ENCODE data around the gene PKP2.

Gene PKP2

GRCh38 chr12:32801269-32801980, 95.2 kb downstream of the PKP2 start:
- no peak for DNase-seq

- DNase-seq, result no peak
Measured at GRCh38 chr12:32794281-32794680, 102.3 kb downstream of the PKP2 start.

DNA sequence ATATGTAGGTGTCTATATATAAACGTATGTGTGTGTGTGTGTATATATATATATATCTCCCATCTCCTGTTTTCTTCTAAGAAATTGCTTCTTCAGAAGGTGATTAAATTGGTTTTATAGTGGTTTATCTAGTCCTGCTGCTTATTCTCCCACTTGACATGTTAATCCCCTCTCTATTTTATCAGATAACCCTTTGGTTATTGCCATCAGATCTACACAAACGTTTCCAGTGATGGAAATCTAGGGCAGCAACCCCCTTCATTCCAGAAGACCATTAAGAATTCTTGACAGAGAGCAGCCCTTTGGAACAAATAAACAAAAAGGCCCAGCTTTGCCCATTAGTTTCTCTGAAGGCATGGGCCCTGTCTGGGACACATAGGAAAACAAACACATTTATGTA, 106.7 kb downstream of the PKP2 start:
- DNase-seq, result no peak

GRCh38 chr12:32789446-32789845, 107.1 kb downstream of the PKP2 start:
- no peak for DNase-seq

GRCh38 chr12:32788405-32788804, 108.2 kb downstream of the PKP2 start:
- DNase-seq, result no peak

- DNase-seq, result no peak
Measured at GRCh38 chr12:32785557-32785956, 111.0 kb downstream of the PKP2 start.

GRCh38 chr12:32783029-32783428, 113.5 kb downstream of the PKP2 start:
- DNase-seq, result no peak

GRCh38 chr12:32780071-32780470, 116.5 kb downstream of the PKP2 start:
- DNase-seq, result no peak

DNA sequence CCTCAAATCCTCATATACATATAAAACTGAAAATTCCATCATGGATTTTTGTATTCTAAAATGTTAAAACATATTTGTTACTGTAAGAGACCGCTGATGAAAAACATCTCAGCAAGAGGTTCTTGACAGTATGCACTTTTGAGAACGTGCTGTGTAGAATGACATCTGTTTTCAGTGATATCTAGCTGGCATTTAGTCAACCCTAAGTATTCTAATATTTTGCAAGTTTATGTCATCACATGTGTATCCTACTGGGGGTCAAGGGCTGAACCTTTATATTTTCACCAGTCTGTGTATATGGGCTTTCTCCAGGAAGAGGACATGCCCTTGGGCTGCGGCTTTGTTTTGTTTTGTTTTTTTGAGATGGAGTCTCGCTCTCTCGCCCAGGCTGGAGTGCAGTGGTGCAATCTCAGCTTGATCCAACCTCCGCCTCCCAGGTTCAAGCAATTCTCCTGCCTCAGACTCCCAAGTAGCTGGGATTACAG, 118.8 kb downstream of the PKP2 start:
- DNase-seq, result no peak

GRCh38 chr12:32777159-32777558, 119.4 kb downstream of the PKP2 start:
- DNase-seq, result no peak

- no peak for DNase-seq
Measured at GRCh38 chr12:32776258-32776657, 120.3 kb downstream of the PKP2 start.

DNA sequence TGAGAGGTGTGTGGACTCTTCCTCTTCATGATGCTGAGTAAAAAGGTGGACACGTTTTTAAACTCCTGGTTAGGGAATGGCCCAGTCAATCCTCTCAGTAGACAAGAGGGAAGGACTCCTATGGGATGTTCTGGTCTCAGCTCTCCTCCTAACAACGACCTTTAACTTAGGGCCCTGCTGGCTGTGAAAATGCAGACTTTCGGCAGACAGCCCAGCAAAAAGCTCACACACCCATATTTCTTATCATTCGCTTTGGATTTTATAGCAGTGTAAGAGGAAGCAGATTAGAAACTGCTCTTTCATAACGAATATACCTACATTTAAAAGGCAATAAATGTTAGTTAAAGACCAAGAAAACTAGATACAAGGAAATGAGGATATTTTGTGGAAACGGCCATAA, 122.9 kb downstream of the PKP2 start:
- no peak for DNase-seq

DNA sequence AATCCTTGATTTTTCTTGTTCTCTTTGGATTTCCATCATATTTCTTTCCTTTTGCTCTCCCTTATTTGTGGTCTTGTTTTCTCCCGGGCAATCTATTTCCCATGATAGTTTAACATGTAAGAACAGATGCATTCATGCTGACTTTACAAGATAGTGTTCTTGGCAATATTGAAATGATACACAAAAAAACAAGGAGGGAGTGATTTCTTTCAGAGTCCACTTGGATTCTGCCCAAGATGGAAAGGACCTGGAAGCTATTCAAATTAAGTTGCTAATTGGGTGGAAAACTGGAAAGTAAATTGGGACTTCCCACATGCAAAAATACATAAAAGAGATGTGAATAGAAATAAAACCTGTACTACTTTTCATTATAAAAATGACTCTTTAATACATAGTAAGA, 126.4 kb downstream of the PKP2 start:
- DNase-seq, result no peak

GRCh38 chr12:32768518-32768917, 128.1 kb downstream of the PKP2 start:
- DNase-seq, result no peak

DNA sequence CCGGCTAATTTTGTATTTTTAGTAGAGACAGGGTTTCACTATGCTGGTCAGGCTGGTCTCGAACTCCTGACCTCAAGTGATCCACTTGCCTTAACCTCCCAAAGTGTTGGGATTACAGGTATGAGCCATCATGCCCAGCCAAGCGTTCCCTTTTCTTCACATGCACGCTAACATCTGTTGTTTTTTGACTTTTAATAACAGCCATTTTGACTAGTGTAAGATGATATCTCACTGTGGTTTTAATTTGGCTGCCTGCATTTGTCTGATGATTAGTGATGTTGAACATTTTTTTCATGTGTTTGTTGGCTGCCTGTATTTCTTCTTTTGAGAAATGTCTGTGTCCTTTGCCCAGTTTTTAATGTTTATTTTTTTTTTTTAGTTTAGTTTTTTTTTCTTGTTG, 130.7 kb downstream of the PKP2 start:
- peak; percentile 81 to 86 for DNase-seq

DNA sequence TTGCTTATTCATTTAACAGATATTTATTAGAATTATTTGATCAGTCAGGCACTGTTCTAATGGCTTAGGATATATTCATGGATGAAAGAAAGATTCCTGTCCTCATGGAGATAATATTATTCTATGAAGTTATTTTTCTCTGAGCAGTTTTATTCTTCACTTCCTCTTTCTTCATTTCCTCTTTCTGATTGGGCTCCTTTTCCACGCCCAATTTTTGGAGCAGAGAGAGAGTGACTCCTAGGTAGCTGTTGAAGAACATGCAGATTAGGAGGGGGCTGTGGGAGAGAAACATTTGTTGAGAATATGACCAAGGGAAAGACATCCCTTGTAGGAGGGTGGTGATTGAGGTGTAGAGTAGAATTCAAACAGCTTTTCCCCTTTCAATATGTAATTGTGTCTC, 134.9 kb downstream of the PKP2 start:
- DNase-seq, result no peak

DNA sequence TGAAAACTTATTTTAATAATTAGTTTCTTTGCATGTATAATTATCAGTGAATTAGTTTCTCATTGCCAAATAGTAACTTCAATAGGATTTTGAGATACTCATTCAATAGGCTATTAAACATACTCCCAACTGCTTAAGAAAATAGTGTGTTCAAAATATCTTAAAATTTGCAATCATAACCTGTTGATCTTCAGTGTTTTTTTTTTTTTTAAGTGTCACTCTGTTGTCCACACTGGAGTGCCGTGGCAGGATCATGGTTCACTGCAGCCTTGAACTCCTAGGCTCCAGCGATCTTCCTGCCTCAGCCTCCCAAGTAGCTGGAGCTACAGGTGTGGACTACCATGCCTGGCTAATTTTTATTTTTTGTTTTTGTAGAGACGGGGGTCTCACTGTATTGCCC, 139.4 kb downstream of the PKP2 start:
- no peak for DNase-seq

GRCh38 chr12:32756476-32757066, 140.0 kb downstream of the PKP2 start:
- no peak for DNase-seq

DNA sequence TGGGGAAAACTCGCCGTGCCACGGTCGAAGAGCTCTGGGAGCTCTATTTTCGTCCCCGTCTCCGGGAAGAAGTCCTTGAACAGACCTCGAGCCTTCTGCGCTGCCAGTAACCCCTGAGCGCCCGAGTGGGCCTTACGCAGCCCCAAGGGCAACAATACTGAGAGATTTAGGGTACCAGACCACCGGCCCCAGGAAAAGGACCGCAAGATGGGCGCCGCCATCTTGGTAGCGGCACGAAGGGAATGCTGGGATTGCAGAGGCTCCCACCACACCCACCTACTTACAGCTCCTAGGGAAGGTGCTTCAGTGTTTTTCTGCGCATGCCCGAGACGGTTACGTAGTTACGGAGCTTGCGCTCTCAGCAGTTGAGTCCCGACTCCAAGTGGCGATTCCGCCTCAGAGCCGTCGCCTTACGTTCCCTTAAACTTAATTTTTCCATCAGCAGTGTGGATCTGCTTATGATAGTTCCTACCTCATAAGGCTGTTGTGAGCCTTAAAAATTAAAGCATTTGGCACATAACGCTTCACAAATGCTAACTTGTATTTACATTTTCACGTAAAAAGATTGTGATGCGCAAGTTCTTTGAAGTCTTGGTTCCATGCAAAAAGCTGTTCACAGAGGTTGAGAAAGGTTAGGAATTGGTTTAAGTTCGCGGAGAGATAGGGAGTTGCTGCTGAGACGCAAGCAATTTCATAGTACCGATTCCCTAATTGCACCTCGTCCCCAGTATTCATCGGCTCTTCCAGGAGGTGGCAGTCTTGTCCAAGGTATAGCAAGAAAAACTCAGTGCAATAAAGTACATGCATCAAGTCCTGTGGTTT, 140.7 kb downstream of the PKP2 start, which contains the start of gene YARS2:
Gene YARS2 (minus strand): TSS at position 244 of the 822 bp plus-strand sequence. CDS start 23 bp downstream, at position 221.
- peak; percentile 98 for DNase-seq

DNA sequence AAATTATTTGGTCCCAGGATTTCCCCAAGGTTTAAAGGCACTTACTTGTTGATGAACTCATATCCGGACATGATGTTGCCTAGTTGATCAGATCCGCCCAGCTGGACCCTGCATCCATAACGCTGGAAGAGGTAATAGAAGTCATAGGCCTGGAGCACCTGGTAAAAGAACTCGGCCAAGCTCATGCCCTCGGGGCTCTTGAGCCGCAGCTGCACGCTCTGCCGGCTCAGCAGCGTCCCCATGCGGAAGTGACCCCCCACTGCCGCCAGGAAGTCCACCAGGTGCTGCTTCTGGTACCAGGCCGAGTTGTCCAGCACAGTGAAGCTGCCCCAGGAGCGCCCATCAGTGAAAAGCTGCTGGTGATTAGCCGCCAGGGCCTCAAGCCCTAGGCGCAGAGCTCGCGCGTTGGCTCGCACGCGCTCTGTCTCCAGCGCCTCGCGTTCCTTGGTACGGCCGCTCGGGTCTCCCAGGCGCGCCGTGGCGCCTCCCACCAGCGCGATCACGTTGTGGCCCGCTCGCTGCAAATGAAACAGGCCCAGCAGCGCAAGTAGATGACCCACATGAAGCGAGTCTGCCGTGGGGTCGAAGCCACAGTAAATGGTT, 141.4 kb downstream of the PKP2 start:
- peak; percentile 68 to 88 for DNase-seq

DNA sequence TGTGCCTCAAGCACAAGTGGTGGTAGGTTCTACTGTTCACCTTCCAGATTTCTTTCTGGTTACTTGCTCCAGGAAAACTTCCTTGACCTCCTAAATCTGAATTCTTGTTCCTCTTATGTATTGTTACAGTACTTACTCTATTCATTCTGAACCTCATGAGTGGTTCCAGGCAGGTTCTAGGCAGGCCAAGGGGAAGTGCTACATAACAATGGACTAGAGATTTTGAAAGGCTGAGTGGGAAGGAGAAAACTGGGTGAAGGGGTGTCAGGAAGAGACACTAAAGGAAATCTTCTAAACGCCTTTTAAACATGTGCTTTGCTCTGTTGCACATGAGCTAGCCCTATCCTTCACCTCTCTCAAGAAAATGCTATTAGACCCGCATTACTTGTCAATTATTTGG, 142.5 kb downstream of the PKP2 start:
- no peak for DNase-seq

DNA sequence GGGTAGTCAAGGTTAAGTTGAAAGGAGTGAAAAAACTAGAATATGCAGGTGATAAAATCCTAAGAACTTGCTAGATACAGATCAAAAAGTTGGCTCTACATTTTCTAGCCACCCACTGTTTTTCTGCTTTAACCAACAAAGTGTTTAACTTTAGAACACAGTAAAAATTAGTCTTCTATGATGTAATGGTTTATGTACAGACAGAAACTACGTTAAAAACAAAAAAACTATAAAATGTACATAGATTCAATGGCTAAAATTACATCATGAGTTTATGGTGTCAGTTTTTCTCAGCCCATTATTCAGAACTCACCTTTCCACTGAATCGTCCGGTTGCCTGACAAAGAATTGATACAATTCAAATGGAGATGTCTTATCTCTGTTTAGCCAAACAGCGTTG, 143.0 kb downstream of the PKP2 start:
- no peak for DNase-seq

GRCh38 chr12:32743264-32743663, 153.3 kb downstream of the PKP2 start:
- no peak for DNase-seq

Measured in NCI-H526 (cell line).